ENCODE measurements around the gene AIF1L. TPM values are rescaled to one million over a fixed set of nuclear protein-coding genes. Genes with fewer than 3 reads are reported as not detected.

Gene AIF1L
- total RNA-seq, 1 experiment from 2014 or later: 0.53 TPM

DNA sequence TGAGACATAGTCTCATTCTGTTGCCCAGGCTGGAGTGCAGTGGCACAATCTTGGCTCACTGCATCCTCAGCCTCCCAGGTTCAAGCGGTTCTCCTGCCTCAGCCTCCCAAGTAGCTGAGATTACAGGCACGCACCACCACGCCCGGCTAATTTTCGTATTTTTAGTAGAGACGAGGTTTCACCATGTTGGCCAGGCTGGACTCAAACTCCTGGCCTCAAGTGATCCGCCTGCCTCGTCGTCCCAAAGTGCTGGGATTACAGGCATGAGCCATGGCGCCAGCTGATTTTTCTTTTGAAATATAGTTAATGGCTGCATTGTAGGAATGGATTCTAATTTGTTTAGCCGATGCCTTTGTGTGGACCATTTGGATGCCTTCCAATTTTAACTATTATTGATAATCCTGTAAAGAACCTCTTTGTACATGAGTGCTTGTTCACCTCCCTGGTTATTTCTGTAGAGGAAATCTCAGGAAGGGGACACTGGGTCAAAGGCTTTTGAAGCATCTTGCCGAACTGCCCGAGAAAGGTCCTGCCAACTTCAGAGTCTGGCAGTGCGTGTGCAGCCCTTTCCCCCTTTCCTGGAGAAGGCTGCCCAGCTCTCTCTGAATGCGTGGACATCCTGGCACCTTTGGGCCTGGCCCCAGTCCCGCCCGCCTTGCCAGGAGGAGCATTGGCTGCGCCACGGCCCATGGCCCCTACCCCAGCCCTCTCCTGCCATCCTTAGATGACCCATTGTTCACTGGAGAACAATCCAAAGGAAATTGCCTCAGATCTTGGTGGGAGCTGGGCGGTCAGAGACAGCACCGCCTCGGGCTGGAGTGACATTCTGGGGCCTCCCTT lies 20.2 kb downstream of the AIF1L start:
- Histone ChIP-seq H3K4me3 (no peak overlapping the region), H3K4me1 (peaks cover 6% of the 10 kb centered on the region; the same call in 1 of the 2 replicates), H3K36me3 (no peaks in the 10 kb centered on the region), H3K27ac (no peak overlapping the region), H3K27me3 (peaks cover 40% of the 10 kb centered on the region), H3K9me3 (replicated peaks) (no peaks in the 10 kb centered on the region)
- DNase-seq: no peak

DNA sequence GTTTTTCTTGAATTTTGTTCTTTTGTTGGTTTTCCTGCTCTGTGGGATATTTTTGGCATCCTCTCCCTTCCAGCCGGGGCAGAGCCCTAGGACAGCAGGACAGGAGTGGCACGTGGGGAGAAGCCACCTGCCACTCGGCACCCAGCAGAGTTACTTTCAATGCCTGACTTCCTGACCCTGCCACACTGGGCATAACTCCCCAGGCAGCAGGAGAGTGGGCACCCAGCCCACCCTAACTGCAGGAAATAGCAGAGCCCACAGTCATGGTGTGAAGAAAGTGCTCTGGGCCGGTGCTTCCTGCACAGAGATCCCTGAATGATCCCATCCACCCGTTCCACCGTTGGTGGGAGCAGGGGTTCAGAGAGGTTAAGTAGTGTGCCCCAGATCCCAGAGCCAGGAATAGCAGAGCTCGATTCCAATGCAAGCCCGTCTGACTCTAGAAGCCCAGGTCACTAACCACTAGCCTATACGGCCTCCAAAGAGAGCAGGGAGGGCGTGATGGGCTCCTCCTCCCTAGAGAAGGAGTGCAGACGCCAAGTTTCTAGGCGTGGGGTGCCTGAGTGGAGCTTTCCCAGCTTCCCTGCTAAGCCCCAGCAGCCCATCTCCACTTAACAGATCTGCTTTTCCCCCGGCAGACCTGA lies 20.9 kb downstream of the AIF1L start:
- Histone ChIP-seq H3K9me3 (replicated peaks) (no peaks in the 10 kb centered on the region), H3K36me3 (no peaks in the 10 kb centered on the region), H3K4me3 (no peak overlapping the region), H3K4me1 (peaks cover under 1% of the 10 kb centered on the region; the same call in 1 of the 2 replicates), H3K27ac (no peak overlapping the region), H3K27me3 (peaks cover 33% of the 10 kb centered on the region)
- no peak for DNase-seq

DNA sequence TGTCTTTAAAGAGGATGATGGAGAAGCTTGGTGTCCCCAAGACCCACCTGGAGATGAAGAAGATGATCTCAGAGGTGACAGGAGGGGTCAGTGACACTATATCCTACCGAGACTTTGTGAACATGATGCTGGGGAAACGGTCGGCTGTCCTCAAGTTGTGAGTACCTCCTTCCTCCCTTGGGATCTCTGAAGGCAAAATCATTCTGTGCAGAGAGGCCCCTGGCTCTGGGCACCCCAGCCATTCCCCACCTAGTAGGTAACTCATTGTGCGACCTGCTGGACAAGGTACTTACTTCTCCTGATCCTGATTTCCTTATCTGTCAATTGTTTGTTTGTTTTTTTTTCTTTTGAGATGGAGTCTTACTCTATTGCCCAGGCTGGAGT lies 21.4 kb downstream of the AIF1L start:
- no peak overlapping the region for H3K27ac ChIP-seq
- DNase-seq: no peak

DNA sequence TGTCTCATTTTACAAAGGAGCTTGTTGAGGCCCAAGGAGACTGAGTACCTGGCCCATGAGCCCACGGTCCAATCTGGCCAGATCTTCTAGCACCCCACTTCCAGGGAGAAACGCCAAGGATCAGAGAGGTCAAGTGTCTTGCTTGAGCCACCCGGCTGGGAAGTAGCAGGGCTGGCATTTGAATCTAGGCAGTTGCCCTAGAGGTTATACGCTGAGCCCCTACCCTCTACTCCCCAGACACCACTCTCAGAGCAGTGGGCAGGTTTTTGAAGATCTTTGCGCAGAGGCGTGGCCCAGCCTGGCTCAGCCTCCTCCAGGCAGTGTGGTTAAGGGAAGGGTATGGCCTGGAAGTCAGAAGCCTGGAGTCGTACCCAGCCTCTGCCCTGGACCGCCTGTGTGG lies 23.3 kb downstream of the AIF1L start:
- Histone ChIP-seq H3K27me3 (peaks cover 21% of the 10 kb centered on the region), H3K4me3 (no peak overlapping the region), H3K9me3 (replicated peaks) (no peaks in the 10 kb centered on the region)

More for the DNA sequence above, 21.4 kb downstream of the AIF1L start:
- Histone ChIP-seq H3K9me3 (replicated peaks) (no peaks in the 10 kb centered on the region), H3K36me3 (no peaks in the 10 kb centered on the region), H3K27me3 (peaks cover 28% of the 10 kb centered on the region), H3K4me3 (no peak overlapping the region), H3K4me1 (no peaks in the 10 kb centered on the region)

DNA sequence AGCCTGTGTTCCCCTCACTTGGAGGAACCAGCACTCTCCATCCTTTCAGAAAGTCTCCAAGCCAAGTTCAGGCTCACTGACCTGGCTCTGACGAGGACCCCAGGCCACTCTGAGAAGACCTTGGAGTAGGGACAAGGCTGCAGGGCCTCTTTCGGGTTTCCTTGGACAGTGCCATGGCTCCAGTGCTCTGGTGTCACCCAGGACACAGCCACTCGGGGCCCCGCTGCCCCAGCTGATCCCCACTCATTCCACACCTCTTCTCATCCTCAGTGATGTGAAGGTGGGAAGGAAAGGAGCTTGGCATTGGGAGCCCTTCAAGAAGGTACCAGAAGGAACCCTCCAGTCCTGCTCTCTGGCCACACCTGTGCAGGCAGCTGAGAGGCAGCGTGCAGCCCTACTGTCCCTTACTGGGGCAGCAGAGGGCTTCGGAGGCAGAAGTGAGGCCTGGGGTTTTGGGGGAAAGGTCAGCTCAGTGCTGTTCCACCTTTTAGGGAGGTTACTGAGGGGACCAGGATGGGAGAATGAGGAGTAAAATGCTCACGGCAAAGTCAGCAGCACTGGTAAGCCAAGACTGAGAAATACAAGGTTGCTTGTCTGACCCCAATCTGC lies 24.4 kb downstream of the AIF1L start:
- DNase-seq: no peak
- Histone ChIP-seq H3K4me1 (no peaks in the 10 kb centered on the region), H3K27me3 (peaks cover 21% of the 10 kb centered on the region), H3K9me3 (replicated peaks) (no peaks in the 10 kb centered on the region), H3K4me3 (no peak overlapping the region), H3K27ac (no peak overlapping the region), H3K36me3 (no peaks in the 10 kb centered on the region)

More for the DNA sequence above, 23.3 kb downstream of the AIF1L start:
- Histone ChIP-seq H3K4me1 (no peaks in the 10 kb centered on the region), H3K27ac (no peak overlapping the region), H3K36me3 (no peaks in the 10 kb centered on the region)
- no peak for DNase-seq

DNA sequence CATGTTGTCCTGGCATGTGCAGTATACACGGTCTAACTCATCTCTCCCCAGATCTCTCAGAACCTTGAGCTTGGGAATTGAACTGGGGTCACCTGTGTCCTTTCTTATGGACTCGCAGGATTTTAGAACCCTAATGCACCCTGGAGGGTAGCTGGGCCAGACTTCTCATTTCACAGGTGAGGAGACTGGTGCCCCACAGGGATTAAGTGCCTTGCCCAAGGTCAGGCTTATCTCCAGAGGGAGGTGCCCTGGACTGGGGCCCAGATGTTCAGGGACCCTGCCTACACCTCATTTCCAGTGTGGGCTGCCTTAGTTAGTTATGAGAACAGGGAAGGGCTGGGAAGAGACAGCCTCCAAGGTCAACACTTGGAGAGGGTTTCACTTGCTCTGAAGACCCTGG lies 25.0 kb downstream of the AIF1L start:
- Histone ChIP-seq H3K9me3 (replicated peaks) (no peaks in the 10 kb centered on the region), H3K4me3 (no peak overlapping the region), H3K27ac (no peak overlapping the region), H3K36me3 (no peaks in the 10 kb centered on the region), H3K27me3 (peaks cover 17% of the 10 kb centered on the region), H3K4me1 (no peaks in the 10 kb centered on the region)
- no peak for DNase-seq

DNA sequence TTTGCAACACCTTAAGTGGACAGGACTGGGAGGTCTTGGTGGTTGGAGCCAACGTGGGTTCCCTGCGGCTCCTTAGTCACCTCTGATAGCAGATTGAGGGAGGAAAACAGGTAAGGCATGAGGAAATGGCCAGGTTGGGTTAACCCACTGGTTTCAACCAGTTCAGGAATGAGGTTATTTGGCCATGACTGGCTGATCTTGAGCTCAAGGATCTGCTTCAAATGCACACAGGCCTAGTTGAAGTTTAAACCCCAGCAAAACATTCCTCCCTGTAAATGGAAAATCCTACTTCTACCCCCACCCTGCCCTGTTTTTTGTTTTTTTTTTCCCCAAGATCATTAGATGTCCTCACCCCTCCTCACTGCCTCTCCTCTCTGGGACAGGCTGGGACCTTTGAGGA lies 25.8 kb downstream of the AIF1L start:
- no peaks in the 10 kb centered on the region for H3K9me3 ChIP-seq (replicated peaks)
- H3K4me1 ChIP-seq: no peaks in the 10 kb centered on the region
- DNase-seq: no peak
- peaks cover 15% of the 10 kb centered on the region for H3K27me3 ChIP-seq
- H3K27ac ChIP-seq: no peak overlapping the region
- no peaks in the 10 kb centered on the region for H3K36me3 ChIP-seq
- no peak overlapping the region for H3K4me3 ChIP-seq

DNA sequence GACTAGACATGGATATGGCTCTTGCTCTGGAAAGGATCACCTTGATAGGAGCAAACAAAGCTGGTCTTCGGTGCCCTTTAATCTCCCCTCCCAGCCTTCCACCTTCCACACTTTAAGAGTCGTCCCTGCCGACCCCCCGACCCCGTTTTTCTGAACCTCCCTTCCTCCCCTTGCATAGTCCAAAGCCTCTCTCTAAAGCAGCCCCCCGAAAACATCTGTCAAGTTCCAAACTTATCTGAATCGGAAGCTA lies 28.6 kb downstream of the AIF1L start:
- Histone ChIP-seq H3K4me3 (peak overlapping the region; percentile 78), H3K4me1 (no peaks in the 10 kb centered on the region), H3K36me3 (peaks cover 21% of the 10 kb centered on the region), H3K27ac (peak overlapping the region; percentile 69), H3K9me3 (replicated peaks) (no peaks in the 10 kb centered on the region), H3K27me3 (no peaks in the 10 kb centered on the region)
- DNase-seq: no peak

DNA sequence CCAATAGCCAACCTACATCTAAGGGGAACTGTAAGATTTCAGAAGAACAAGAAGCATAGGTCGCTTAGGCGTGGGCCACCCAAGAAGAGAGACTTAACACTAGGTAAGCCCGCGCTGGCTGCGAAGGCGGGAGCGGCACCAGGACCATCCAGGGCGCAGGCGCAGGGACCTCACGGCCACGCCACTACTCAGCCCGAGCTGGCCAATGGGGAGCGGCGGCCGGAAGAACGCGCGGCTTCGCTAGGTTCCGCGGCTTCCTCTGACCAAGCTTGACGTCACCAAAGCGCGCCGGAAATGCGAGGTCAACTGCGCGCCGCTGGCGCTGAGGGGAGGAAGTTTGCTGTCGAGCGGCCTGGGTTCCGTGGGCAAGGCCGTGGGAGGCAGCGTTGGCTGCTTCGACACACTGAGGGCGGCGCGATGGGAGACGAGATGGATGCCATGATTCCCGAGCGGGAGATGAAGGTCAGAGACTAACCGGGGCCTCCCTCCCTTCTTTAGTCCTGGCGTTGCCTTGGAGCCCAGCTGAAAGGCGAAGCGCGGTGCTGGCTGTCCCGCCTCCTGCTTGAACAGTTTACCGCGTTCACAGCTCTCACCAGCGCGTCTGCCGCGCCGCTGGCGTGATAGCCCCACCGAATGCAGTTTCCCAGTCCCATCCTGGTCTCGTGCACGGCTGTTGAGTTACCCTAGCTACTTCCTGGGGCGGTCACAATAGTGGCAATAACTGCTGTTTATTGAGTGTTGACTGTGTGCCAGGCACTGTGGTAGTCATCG lies 29.1 kb downstream of the AIF1L start, which contains the start of gene NUP214:
Gene NUP214 (plus strand): TSS at position 299 of the 771 bp plus-strand sequence. CDS start 119 bp downstream, at position 418.
- H3K4me3 ChIP-seq: peak within 1 kb of the TSS; percentile 78
- H3K4me1 ChIP-seq: no peaks in the 10 kb centered on the region
- no peaks in the 10 kb centered on the region for H3K9me3 ChIP-seq (replicated peaks)
- peaks cover 24% of the 10 kb centered on the region for H3K36me3 ChIP-seq
- H3K27ac ChIP-seq: peak within 1 kb of the TSS; percentile 69
- DNase-seq: peak; percentile 99
- H3K27me3 ChIP-seq: no peaks in the 10 kb centered on the region

DNA sequence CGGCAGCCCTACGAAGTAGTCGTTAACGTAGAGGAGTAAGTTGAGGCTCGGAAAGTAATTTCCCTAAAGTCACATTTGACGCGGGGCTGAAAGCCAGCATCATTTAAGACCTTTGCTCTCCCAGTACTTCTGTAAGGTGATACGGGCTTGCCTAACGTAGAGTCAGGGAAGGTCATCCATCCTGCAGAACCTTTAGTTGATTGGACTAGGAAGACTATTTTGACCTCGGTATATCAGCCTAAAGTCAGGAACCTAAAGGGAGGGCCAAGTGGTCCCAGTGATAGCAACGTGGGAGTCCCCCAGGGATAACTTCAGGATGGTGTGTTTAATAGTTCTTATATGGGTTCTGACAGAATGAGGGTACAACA lies 29.7 kb downstream of the AIF1L start:
- Histone ChIP-seq H3K27ac (peak overlapping the region; percentile 69), H3K9me3 (replicated peaks) (no peaks in the 10 kb centered on the region), H3K4me3 (peak overlapping the region; percentile 78), H3K4me1 (no peaks in the 10 kb centered on the region), H3K27me3 (no peaks in the 10 kb centered on the region), H3K36me3 (peaks cover 28% of the 10 kb centered on the region)
- no peak for DNase-seq

DNA sequence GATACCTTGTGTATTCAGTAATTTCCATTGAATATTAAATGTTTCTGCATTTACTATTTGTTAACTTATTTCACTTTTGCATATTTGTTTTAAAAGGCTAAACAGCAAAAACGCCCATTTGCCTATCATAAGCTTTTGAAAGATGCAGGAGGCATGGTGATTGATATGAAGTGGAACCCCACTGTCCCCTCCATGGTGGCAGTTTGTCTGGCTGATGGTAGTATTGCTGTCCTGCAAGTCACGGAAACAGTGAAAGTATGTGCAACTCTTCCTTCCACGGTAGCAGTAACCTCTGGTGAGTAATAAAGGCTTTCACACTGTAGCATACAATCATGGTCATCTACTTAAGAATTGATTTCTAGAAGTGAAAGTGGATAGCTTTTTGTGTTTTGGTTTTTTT lies 32.9 kb downstream of the AIF1L start:
- no peak for DNase-seq

DNA sequence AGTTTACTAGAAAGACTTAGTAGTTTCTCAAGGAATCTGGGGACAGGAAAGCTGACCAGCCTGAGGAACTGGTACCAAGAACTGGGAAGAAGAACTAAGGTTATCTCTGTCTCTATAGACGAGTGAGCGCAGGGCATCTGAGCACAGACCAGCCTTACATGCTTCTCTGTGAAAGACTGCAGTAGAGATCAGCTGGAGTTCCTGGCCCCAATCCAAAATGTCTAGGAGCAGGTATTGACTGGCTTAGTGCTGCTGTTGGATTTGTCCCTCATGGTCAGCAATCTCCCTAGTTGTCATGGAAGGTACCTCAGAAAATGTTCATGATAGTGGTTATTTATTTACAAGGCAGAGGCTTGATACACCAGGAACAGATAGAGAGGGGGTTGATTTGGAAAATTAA lies 42.3 kb downstream of the AIF1L start:
- H3K4me1 ChIP-seq: no peaks in the 10 kb centered on the region
- H3K27me3 ChIP-seq: no peaks in the 10 kb centered on the region
- DNase-seq: no peak
- H3K9me3 ChIP-seq (replicated peaks): no peaks in the 10 kb centered on the region
- no peak overlapping the region for H3K4me3 ChIP-seq
- peaks cover 92% of the 10 kb centered on the region for H3K36me3 ChIP-seq
- H3K27ac ChIP-seq: no peak overlapping the region

More for the DNA sequence above, 32.9 kb downstream of the AIF1L start:
- Histone ChIP-seq H3K9me3 (replicated peaks) (no peaks in the 10 kb centered on the region), H3K36me3 (peaks cover 54% of the 10 kb centered on the region), H3K4me1 (no peaks in the 10 kb centered on the region), H3K4me3 (no peak overlapping the region), H3K27me3 (no peaks in the 10 kb centered on the region), H3K27ac (no peak overlapping the region)

DNA sequence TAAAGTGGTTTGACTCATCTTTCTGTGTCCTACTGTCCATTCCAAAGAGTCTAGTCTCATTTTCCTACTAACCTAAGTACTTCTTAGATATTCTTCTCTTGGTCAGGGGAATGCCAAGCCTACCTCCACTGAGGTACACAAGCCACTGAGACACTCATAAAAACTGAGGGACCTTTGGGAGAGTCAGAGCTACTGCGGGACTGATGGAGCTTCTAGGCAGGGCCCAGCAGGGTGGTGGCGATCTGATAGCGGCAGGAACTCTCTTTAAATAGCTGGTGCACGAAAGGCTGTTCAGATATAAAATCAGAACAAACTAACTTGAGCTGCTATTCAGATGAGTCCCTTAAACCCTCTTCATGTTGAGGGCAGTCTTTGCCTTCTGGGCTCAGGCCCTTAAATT lies 43.8 kb downstream of the AIF1L start:
- H3K9me3 ChIP-seq (replicated peaks): no peaks in the 10 kb centered on the region
- no peaks in the 10 kb centered on the region for H3K27me3 ChIP-seq
- H3K4me3 ChIP-seq: no peak overlapping the region
- DNase-seq: no peak
- no peaks in the 10 kb centered on the region for H3K4me1 ChIP-seq
- peaks cover 92% of the 10 kb centered on the region for H3K36me3 ChIP-seq
- no peak overlapping the region for H3K27ac ChIP-seq

DNA sequence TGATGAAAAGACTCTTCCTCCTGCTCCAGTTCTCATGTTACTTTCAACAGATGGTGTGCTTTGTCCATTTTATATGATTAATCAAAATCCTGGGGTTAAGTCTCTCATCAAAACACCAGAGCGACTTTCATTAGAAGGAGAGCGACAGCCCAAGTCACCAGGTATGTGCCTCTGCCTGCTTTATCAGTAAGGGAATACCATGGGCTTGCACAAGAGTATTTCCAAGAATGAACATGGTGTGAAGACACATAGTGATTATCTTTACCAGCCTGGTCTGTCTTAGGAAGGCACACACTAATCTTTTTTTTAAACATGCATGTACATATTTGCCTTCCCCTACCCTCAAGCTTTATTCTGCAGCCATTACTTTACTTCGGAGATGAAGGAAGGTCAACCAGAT lies 44.2 kb downstream of the AIF1L start:
- H3K27ac ChIP-seq: no peak overlapping the region
- H3K4me1 ChIP-seq: no peaks in the 10 kb centered on the region
- no peaks in the 10 kb centered on the region for H3K9me3 ChIP-seq (replicated peaks)
- no peak for DNase-seq
- H3K36me3 ChIP-seq: peaks cover 92% of the 10 kb centered on the region
- H3K27me3 ChIP-seq: no peaks in the 10 kb centered on the region
- H3K4me3 ChIP-seq: no peak overlapping the region

DNA sequence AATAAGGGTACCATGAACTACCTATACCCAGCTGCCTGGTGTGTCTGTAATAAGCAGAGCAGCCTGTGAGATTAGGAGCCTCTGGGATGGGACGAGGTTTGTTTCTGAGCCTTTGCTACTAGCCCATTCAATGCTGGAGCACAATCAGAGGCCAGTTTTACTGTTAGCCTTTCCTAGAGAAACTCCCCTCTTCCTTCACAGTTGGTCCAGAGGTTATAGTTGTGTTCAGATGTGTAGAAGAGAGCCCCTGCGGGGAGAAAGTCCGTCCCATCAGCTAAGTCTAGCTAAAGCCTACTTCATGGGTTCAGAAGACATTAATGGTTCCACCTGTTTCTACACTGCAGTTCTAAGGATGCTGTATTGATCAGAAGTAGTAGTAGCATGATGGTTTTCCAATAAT lies 45.8 kb downstream of the AIF1L start:
- no peaks in the 10 kb centered on the region for H3K27me3 ChIP-seq
- H3K36me3 ChIP-seq: peaks cover 94% of the 10 kb centered on the region
- no peak for DNase-seq
- H3K4me1 ChIP-seq: no peaks in the 10 kb centered on the region
- no peak overlapping the region for H3K4me3 ChIP-seq
- H3K9me3 ChIP-seq (replicated peaks): no peaks in the 10 kb centered on the region
- no peak overlapping the region for H3K27ac ChIP-seq

Data from SJCRH30 (cell line).